Glutamatergic neuron (in vitro differentiated cells): ENCODE measurements around the gene TGFBI. TPM values are rescaled to one million over a fixed set of nuclear protein-coding genes. Genes with fewer than 3 reads are reported as not detected.

ENCODE experiments used
- DNase-seq: peaks from one replicate; pipeline ENCODE4 v3.0.0; 2022
- H3K27ac Mint-ChIP-seq: one replicate; pipeline ENCODE4 v1.8.0; 2020; ENCODE audit warnings: mild to moderate bottlenecking, mixed read lengths, inconsistent platforms; ENCODE audit not compliant: unreplicated experiment
- H3K27me3 Mint-ChIP-seq: one replicate; pipeline ENCODE4 v1.8.0; 2020; ENCODE audit warnings: mild to moderate bottlenecking, moderate library complexity, mixed read lengths, inconsistent platforms; ENCODE audit not compliant: unreplicated experiment
- H3K36me3 Mint-ChIP-seq: one replicate; pipeline ENCODE4 v1.8.0; 2020; ENCODE audit warnings: mild to moderate bottlenecking, mixed read lengths, inconsistent platforms; ENCODE audit not compliant: unreplicated experiment
- H3K4me1 Mint-ChIP-seq: one replicate; pipeline ENCODE4 v1.8.0; 2020; ENCODE audit warnings: mild to moderate bottlenecking, low read depth, mixed read lengths, inconsistent platforms; ENCODE audit not compliant: unreplicated experiment
- H3K4me3 Mint-ChIP-seq: one replicate; pipeline ENCODE4 v1.8.0; 2020; ENCODE audit warnings: mild to moderate bottlenecking, mixed read lengths, inconsistent platforms; ENCODE audit not compliant: unreplicated experiment
- H3K9me3 Mint-ChIP-seq: one replicate; pipeline ENCODE4 v1.8.0; 2020; ENCODE audit warnings: mild to moderate bottlenecking, moderate library complexity, mixed read lengths, inconsistent platforms; ENCODE audit not compliant: unreplicated experiment
- total RNA-seq: library from RNA; stranded (reverse); fragmentation: NEBNext Ultra II Directional; extraction: Animal tissue kit (Norgen Biotek cat#: 25700); gene quantifications from one replicate; pipeline ENCODE4 v1.2.1, GENCODE V29; 2021; ENCODE audit not compliant: unreplicated experiment
- TF ChIP-seq, protein P1 (sequence below): fragments of 200-600 bp; sonication (generic); IDR thresholded peaks from one replicate; pipeline ENCODE4 v1.5.0; 2021; ENCODE audit not compliant: partially characterized antibody, unreplicated experiment

The TGFBI gene
- total RNA-seq, 1 donor from 2014 or later = 2.3 TPM

DNA sequence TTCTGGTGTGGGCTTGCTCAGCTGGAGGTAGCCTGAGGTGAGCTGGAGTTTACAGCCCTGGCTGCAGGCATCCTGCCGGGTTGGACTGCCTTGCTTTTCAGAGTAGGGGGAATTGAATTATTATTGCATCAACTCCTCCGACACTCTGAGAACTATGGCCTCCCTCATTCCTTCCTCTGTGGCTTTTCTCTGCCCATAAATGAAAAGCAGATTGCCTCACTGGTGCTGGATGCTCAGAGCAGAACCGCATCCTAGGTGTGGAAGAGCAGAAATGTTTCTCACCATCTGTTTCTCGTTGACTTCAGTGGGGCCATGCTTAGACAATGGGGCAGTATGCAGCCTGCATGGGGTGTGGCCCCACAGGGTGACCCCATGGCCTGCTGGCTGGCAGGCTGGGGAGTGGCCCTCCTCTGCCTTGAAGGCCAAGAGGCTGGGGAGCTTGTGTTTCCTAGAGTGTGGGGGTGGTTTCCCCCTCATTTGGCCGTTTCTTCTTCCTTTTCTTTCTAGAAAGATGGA lies 27.3 kb upstream of the TGFBI start:
- H3K9me3 Mint-ChIP-seq = no peaks in the 10 kb centered on the region
- H3K4me1 Mint-ChIP-seq = no peaks in the 10 kb centered on the region
- no peak overlapping the region for H3K27ac Mint-ChIP-seq
- TF ChIP-seq, protein P1, sequence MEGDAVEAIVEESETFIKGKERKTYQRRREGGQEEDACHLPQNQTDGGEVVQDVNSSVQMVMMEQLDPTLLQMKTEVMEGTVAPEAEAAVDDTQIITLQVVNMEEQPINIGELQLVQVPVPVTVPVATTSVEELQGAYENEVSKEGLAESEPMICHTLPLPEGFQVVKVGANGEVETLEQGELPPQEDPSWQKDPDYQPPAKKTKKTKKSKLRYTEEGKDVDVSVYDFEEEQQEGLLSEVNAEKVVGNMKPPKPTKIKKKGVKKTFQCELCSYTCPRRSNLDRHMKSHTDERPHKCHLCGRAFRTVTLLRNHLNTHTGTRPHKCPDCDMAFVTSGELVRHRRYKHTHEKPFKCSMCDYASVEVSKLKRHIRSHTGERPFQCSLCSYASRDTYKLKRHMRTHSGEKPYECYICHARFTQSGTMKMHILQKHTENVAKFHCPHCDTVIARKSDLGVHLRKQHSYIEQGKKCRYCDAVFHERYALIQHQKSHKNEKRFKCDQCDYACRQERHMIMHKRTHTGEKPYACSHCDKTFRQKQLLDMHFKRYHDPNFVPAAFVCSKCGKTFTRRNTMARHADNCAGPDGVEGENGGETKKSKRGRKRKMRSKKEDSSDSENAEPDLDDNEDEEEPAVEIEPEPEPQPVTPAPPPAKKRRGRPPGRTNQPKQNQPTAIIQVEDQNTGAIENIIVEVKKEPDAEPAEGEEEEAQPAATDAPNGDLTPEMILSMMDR = no peak
- H3K27me3 Mint-ChIP-seq = peaks cover 3% of the 10 kb centered on the region
- no peaks in the 10 kb centered on the region for H3K36me3 Mint-ChIP-seq
- no peak for DNase-seq
- H3K4me3 Mint-ChIP-seq = no peak overlapping the region

- TF ChIP-seq, protein P1 = no peak
- Mint-ChIP-seq H3K27me3 (peaks cover under 1% of the 10 kb centered on the region), H3K9me3 (no peaks in the 10 kb centered on the region), H3K4me3 (no peak overlapping the region), H3K4me1 (no peaks in the 10 kb centered on the region), H3K27ac (no peak overlapping the region), H3K36me3 (no peaks in the 10 kb centered on the region)
- no peak for DNase-seq
Measured at GRCh38 chr5:136004436-136004835, 24.4 kb upstream of the TGFBI start.

GRCh38 chr5:136005476-136005875 lies 23.3 kb upstream of the TGFBI start:
- DNase-seq = no peak
- Mint-ChIP-seq H3K27ac (no peak overlapping the region), H3K36me3 (no peaks in the 10 kb centered on the region), H3K4me3 (no peak overlapping the region), H3K4me1 (no peaks in the 10 kb centered on the region), H3K9me3 (no peaks in the 10 kb centered on the region), H3K27me3 (no peaks in the 10 kb centered on the region)
- TF ChIP-seq, protein P1 = no peak

GRCh38 chr5:136006164-136006563 lies 22.6 kb upstream of the TGFBI start:
- Mint-ChIP-seq H3K27ac (no peak overlapping the region), H3K4me1 (no peaks in the 10 kb centered on the region), H3K36me3 (no peaks in the 10 kb centered on the region), H3K9me3 (no peaks in the 10 kb centered on the region), H3K4me3 (no peak overlapping the region), H3K27me3 (no peaks in the 10 kb centered on the region)
- TF ChIP-seq, protein P1 = no peak
- DNase-seq = no peak

DNA sequence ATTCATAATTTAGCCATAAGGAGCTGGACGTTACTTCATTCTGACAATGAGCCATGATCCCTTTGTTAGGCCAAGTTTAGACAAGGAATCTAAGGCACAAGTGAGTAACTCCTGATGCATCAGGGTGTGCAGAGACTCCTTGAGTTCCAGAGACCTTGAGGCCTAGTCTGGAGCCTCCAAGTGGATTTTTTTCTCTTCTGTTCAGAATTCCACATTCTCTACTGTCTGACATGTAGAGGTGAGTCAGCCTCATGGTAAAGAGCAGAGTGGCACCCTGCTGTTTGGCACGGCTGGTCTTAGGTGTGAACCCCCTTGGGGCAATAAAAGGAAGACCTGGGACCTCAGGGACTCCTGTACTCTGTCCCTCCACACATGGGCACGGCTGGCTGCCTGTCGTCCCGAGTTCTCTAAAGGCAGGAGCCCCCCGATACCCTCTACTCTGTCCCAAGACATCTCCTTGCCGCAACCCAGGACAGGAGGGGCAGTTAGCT lies 22.0 kb upstream of the TGFBI start:
- no peaks in the 10 kb centered on the region for H3K36me3 Mint-ChIP-seq
- no peaks in the 10 kb centered on the region for H3K4me1 Mint-ChIP-seq
- TF ChIP-seq, protein P1 = no peak
- H3K27me3 Mint-ChIP-seq = no peaks in the 10 kb centered on the region
- H3K4me3 Mint-ChIP-seq = no peak overlapping the region
- no peak for DNase-seq
- no peaks in the 10 kb centered on the region for H3K9me3 Mint-ChIP-seq
- no peak overlapping the region for H3K27ac Mint-ChIP-seq
